ENCODE measurements around the gene DUSP28.

Gene DUSP28

GRCh38 chr2:240600451-240600961, 40.3 kb downstream of the DUSP28 start:
- DNase-seq (ENCODE audit: low spot score): no peak

- DNase-seq (ENCODE audit: low spot score): no peak
Measured at GRCh38 chr2:240601061-240601830, 41.1 kb downstream of the DUSP28 start.

GRCh38 chr2:240601831-240602160, 41.6 kb downstream of the DUSP28 start:
- no peak for DNase-seq (ENCODE audit: low spot score)

- DNase-seq (ENCODE audit: low spot score): no peak
Measured at GRCh38 chr2:240602266-240603050, 42.3 kb downstream of the DUSP28 start.

GRCh38 chr2:240603081-240603835, 43.1 kb downstream of the DUSP28 start:
- DNase-seq (ENCODE audit: low spot score): no peak

GRCh38 chr2:240603846-240604245, 43.7 kb downstream of the DUSP28 start:
- DNase-seq (ENCODE audit: low spot score): no peak

- peak; percentile 89 for DNase-seq (ENCODE audit: low spot score)
Measured at GRCh38 chr2:240604291-240604938, 44.3 kb downstream of the DUSP28 start.

- DNase-seq (ENCODE audit: low spot score): no peak
Measured at GRCh38 chr2:240604939-240605716, 45.0 kb downstream of the DUSP28 start.

- DNase-seq (ENCODE audit: low spot score): no peak
Measured at GRCh38 chr2:240605867-240606743, 45.9 kb downstream of the DUSP28 start.

- no peak for DNase-seq (ENCODE audit: low spot score)
Measured at GRCh38 chr2:240611601-240612210, 51.5 kb downstream of the DUSP28 start.

Measured in globus pallidus (tissue), 1 donor.